ENCODE data around the gene MAPKAPK2. TPM values are rescaled to one million over a fixed set of nuclear protein-coding genes. Genes with fewer than 3 reads are reported as not detected.

Gene MAPKAPK2
- total and polyA plus RNA-seq, 12 donors = 25.3 to 129 (median 85.0) TPM

- H3K27me3 ChIP-seq = no peaks in the 10 kb centered on the region
- no peaks in the 10 kb centered on the region for H3K9me3 ChIP-seq (replicated peaks in 1 of 3)
- H3K4me1 ChIP-seq (replicated peaks in 1 of 2) = peaks cover 0 to 2% of the 10 kb centered on the region in 2 donors
- no peak overlapping the region for H3K27ac ChIP-seq
- no peak overlapping the region for H3K4me3 ChIP-seq
- 90 to 94% (median 93%) methylated on average over 7 of the region's 7 CpGs for WGBS, 4 donors
- intact Hi-C loops (cut with DNase I) = no loop called here
- peak in 1 of 7 donors; percentile 18 for DNase-seq
- H3K36me3 ChIP-seq (replicated peaks in 1 of 2) = no peaks in the 10 kb centered on the region
- TF ChIP-seq POLR2A (IDR thresholded peaks at IDR 0.05) (no peak), CTCF (IDR thresholded peaks at IDR 0.05) (no peak)
Observed at GRCh38 chr1:206653715-206654459, 30.8 kb upstream of the MAPKAPK2 start.

GRCh38 chr1:206654828-206655227, 29.9 kb upstream of the MAPKAPK2 start:
- WGBS, 4 donors = 74 to 83% (median 83%) methylated on average over 2 of the region's 2 CpGs
- intact Hi-C loops (cut with DNase I) = no loop called here
- Histone ChIP-seq H3K4me3 (no peak overlapping the region), H3K9me3 (replicated peaks in 1 of 3) (no peaks in the 10 kb centered on the region), H3K4me1 (replicated peaks in 1 of 2) (peaks cover 0 to 2% of the 10 kb centered on the region in 2 donors), H3K27ac (no peak overlapping the region), H3K36me3 (replicated peaks in 1 of 2) (no peaks in the 10 kb centered on the region), H3K27me3 (no peaks in the 10 kb centered on the region)
- no peak for TF ChIP-seq POLR2A (IDR thresholded peaks at IDR 0.05)
- no peak for TF ChIP-seq CTCF (IDR thresholded peaks at IDR 0.05)
- peak in 1 of 7 donors; percentile 10 for DNase-seq

- no peaks in the 10 kb centered on the region for H3K27me3 ChIP-seq
- DNase-seq = no peak
- intact Hi-C loops (cut with DNase I) = no loop called here
- H3K36me3 ChIP-seq (replicated peaks in 1 of 2) = no peaks in the 10 kb centered on the region
- H3K4me3 ChIP-seq = no peak overlapping the region
- no peaks in the 10 kb centered on the region for H3K9me3 ChIP-seq (replicated peaks in 1 of 3)
- peaks cover 0 to 2% of the 10 kb centered on the region in 2 donors for H3K4me1 ChIP-seq (replicated peaks in 1 of 2)
- WGBS, 4 donors = 77 to 89% (median 86%) methylated on average over 4 of the region's 4 CpGs
- TF ChIP-seq POLR2A (IDR thresholded peaks at IDR 0.05) (no peak), CTCF (IDR thresholded peaks at IDR 0.05) (no peak)
- H3K27ac ChIP-seq = no peak overlapping the region
Observed at GRCh38 chr1:206655471-206655882, 29.2 kb upstream of the MAPKAPK2 start.

- intact Hi-C loops (cut with DNase I) = no loop called here
- no peak for DNase-seq
- Histone ChIP-seq H3K27me3 (no peaks in the 10 kb centered on the region), H3K4me3 (no peak overlapping the region), H3K9me3 (replicated peaks in 1 of 3) (no peaks in the 10 kb centered on the region), H3K36me3 (replicated peaks in 1 of 2) (no peaks in the 10 kb centered on the region), H3K27ac (no peak overlapping the region), H3K4me1 (replicated peaks in 1 of 2) (peaks cover 0 to 2% of the 10 kb centered on the region in 2 donors)
- TF ChIP-seq CTCF (IDR thresholded peaks at IDR 0.05) (no peak), POLR2A (IDR thresholded peaks at IDR 0.05) (no peak)
- 80 to 81% (median 80%) methylated on average over 3 of the region's 3 CpGs for WGBS, 4 donors
Observed at GRCh38 chr1:206656936-206657335, 27.8 kb upstream of the MAPKAPK2 start.

Measured in adrenal gland (tissue), 12 donors.